ENCODE data around the gene TBCCD1. TPM values are rescaled to one million over a fixed set of nuclear protein-coding genes. Genes with fewer than 3 reads are reported as not detected.

TBCCD1 gene
- total and polyA plus RNA-seq, 11 donors: 2.9 to 10.3 (median 7.6) TPM

- peaks cover 0 to 9% (median 0%) of the 10 kb centered on the region in 12 donors for H3K4me1 ChIP-seq
- H3K27me3 ChIP-seq: no peaks in the 10 kb centered on the region
- 71 to 79% (median 75%) methylated on average over 3 of the region's 3 CpGs for WGBS, 4 donors
- no peak overlapping the region for H3K4me3 ChIP-seq
- no peaks in the 10 kb centered on the region for H3K36me3 ChIP-seq
- DNase-seq: no peak
- H3K27ac ChIP-seq: no peak overlapping the region
- intact Hi-C loops (cut with DNase I): no loop called here
- H3K9me3 ChIP-seq: no peaks in the 10 kb centered on the region
- TF ChIP-seq, protein P1, sequence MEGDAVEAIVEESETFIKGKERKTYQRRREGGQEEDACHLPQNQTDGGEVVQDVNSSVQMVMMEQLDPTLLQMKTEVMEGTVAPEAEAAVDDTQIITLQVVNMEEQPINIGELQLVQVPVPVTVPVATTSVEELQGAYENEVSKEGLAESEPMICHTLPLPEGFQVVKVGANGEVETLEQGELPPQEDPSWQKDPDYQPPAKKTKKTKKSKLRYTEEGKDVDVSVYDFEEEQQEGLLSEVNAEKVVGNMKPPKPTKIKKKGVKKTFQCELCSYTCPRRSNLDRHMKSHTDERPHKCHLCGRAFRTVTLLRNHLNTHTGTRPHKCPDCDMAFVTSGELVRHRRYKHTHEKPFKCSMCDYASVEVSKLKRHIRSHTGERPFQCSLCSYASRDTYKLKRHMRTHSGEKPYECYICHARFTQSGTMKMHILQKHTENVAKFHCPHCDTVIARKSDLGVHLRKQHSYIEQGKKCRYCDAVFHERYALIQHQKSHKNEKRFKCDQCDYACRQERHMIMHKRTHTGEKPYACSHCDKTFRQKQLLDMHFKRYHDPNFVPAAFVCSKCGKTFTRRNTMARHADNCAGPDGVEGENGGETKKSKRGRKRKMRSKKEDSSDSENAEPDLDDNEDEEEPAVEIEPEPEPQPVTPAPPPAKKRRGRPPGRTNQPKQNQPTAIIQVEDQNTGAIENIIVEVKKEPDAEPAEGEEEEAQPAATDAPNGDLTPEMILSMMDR (IDR thresholded peaks at IDR 0.05): no peak
- no peak for TF ChIP-seq POLR2A (IDR thresholded peaks at IDR 0.05)
- no peak for ATAC-seq
These were observed 33.8 kb upstream of the TBCCD1 start for GRCh38 chr3:186600896-186601295.

- peak overlapping the region in 5 of 12 donors; percentile 4 to 76 (median 59) for H3K27ac ChIP-seq
- intact Hi-C loops (cut with DNase I): no loop called here
These were observed 32.6 kb upstream of the TBCCD1 start for GRCh38 chr3:186599785-186600166.

DNA sequence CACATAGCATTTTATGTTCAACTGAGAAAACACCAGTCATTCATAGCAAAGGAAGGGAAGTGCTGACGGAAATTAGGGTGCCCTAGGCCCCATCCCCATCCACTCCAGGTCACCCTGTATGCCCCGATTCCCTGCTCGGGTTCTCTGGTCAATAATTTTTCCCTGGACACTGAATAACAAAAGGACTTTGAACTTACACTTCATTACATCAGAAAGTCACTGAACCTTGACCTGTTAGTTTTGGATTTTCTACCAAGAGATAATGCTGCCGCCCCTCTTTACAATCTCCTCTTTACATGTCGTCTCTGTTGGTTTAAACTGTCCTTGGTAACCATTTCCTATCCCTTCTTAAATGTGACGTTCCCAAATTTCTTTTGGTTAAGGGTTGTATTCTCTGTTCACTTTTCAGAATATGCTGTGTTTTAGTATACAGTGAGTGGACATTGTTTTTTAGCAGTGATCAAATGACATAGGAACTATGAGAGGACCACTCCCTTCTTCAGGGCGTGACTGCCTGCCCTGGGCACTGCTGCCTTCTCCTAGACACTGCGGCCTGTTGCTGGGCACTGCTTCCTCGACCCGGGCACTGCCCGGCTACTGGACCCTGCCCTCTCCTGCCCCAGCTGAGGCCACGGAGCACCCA, 32.1 kb upstream of the TBCCD1 start:
- DNase-seq (no peak), ATAC-seq (peak in 1 of 4 donors; percentile 23)
- intact Hi-C loops (cut with DNase I): no loop called here
- TF ChIP-seq, protein P1 (IDR thresholded peaks at IDR 0.05): no peak
- no peak for TF ChIP-seq POLR2A (IDR thresholded peaks at IDR 0.05)
- Histone ChIP-seq H3K4me3 (no peak overlapping the region), H3K9me3 (no peaks in the 10 kb centered on the region), H3K27ac (peak overlapping the region in 8 of 12 donors; percentile 29 to 76 (median 58)), H3K4me1 (peaks cover 0 to 9% (median 0%) of the 10 kb centered on the region in 12 donors), H3K36me3 (no peaks in the 10 kb centered on the region), H3K27me3 (no peaks in the 10 kb centered on the region)
- WGBS, 4 donors: 70 to 77% (median 75%) methylated on average over 10 to 12 of the region's 12 CpGs

More at GRCh38 chr3:186599785-186600166, 32.6 kb upstream of the TBCCD1 start:
- DNase-seq (no peak), ATAC-seq (no peak)
- Histone ChIP-seq H3K9me3 (no peaks in the 10 kb centered on the region), H3K36me3 (no peaks in the 10 kb centered on the region), H3K4me3 (no peak overlapping the region), H3K4me1 (peaks cover 0 to 9% (median 0%) of the 10 kb centered on the region in 12 donors), H3K27me3 (no peaks in the 10 kb centered on the region)
- no peak for TF ChIP-seq POLR2A (IDR thresholded peaks at IDR 0.05)
- TF ChIP-seq, protein P1 (IDR thresholded peaks at IDR 0.05): no peak
- WGBS, 4 donors: 50 to 81% (median 73%) methylated on average over 1 to 2 of the region's 2 CpGs

GRCh38 chr3:186598794-186599141, 31.6 kb upstream of the TBCCD1 start:
- H3K27me3 ChIP-seq: no peaks in the 10 kb centered on the region
- WGBS, 4 donors: 53 to 70% (median 65%) methylated on average over 4 of the region's 4 CpGs
- H3K36me3 ChIP-seq: no peaks in the 10 kb centered on the region
- intact Hi-C loops (cut with DNase I): no loop called here
- no peak overlapping the region for H3K4me3 ChIP-seq
- ATAC-seq: peak in 1 of 4 donors; percentile 1
- no peak for DNase-seq
- H3K27ac ChIP-seq: peak overlapping the region in 8 of 12 donors; percentile 29 to 76 (median 58)
- no peaks in the 10 kb centered on the region for H3K9me3 ChIP-seq
- peaks cover 0 to 9% (median 0%) of the 10 kb centered on the region in 12 donors for H3K4me1 ChIP-seq
- TF ChIP-seq POLR2A (IDR thresholded peaks at IDR 0.05): no peak
- TF ChIP-seq, protein P1 (IDR thresholded peaks at IDR 0.05): no peak

Data from heart left ventricle (tissue), 16 donors.